GM21360 (cell line): ENCODE measurements around the gene SEMA4C.

Experiments used
- ATAC-seq: cut with Tn5 transposase; IDR thresholded peaks from one replicate; pipeline ENCODE4 v1.9.1; 2021; ENCODE audit warnings: mild to moderate bottlenecking, moderate library complexity; ENCODE audit not compliant: unreplicated experiment

Gene SEMA4C

DNA sequence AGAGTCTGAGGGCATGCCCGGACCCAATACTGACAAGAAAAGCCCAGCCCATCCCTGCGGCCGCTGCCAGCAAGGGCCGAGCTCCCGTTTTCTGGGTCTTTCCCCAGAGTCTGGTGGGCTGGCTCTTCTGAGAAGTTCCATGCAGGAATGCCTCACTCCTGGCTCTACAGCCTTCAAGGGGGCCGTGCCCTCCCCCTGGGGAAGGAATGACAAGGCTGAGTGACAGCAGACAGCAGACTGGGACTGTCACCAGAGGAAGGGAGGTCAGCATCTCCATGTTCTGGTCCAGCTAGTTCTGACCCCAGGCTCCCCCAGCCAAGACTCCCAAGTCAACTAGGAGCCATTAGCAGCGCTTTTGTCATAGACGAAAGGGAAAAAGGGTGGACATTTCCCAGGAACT, 13.0 kb upstream of the SEMA4C start:
- ATAC-seq: no peak

GRCh38 chr2:96882230-96882629, 12.3 kb upstream of the SEMA4C start:
- no peak for ATAC-seq

DNA sequence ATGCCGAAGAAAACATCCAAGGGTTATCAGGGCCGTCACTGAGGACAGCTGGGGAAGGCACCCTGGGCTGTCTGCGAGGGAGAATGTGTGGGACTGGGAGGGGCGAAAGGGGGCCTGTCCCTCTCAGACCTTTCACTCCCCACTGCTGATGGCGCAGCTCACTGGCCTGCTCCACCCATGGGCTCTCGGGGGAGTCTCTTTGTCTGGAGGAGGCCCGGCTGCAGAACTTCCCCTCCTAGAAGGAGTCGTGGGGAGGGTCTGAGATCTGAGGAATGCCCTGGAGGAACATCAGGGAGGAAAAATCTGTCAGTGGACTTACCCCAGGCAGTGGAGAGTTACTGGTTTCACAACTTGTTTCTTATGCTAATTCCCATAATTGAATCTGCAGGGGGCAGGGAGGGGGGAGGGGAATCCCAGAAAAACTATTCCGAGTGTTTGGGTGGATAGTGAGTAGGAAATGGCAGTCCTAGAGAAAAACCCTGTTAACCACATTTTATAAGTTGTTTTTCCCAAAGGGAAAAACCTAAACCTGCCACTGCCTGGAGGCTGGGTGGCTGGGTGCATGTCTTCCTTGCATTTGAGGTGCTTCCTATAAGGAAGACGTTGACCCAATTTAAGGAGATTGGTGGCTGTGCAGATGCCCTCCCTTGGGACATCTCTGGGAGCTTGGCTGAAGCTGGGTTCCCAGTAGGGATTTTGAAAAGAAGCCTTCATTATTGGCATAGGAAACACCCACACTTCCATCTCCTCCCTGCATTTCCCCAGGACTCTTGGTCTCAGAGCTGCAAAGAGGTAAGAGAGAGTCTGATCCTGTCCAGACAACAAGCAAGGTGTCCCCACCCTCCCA, 11.7 kb upstream of the SEMA4C start:
- no peak for ATAC-seq

DNA sequence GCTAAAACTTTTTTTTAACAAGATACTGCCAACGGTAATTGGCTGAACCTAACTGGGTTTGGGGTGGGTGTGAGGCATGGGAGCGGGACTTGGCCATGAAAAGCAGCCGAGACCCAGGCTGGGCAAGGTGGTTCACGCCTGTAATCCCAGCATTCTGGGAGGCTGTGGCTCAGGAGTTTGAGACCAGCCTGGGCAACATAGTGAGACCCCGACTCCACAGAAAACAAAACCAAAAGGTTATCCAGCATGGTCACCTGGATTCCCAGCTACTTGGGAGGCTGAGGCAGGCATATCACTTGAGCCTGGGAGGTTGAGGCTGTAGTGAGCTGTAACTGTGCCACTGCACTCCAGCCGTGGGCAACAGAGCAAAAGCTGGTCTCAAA, 11.0 kb upstream of the SEMA4C start:
- ATAC-seq: no peak

- ATAC-seq: no peak
Measured at GRCh38 chr2:96879545-96880040, 9.7 kb upstream of the SEMA4C start.

GRCh38 chr2:96878796-96879544, 9.1 kb upstream of the SEMA4C start:
- no peak for ATAC-seq

- ATAC-seq: no peak
Measured at GRCh38 chr2:96878171-96878570, 8.3 kb upstream of the SEMA4C start.

DNA sequence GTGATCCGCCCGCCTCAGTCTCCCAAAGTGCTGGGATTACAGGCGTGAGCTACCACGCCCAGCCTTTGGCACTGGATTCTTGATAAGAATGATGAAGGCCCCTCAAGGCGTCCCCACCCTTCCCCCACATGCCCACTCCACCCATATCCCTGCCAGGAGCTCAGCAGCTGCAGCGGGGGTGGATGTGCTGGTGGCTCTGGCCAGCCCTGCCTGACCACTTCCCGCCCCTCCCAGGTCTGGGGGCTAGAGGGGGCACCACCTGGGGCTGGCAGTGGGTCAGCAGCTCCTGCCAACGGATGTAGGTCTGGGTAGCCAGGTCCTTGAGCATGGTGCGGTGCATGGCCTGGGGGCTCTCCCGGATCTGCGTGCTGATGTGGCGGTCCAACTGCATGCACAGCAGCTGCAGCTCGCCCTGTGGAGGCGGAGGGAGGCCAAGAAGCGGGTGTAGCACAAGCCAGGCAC, 7.8 kb upstream of the SEMA4C start:
- no peak for ATAC-seq

GRCh38 chr2:96877042-96877451, 7.2 kb upstream of the SEMA4C start:
- no peak for ATAC-seq

- ATAC-seq: no peak
Measured at GRCh38 chr2:96876269-96877041, 6.6 kb upstream of the SEMA4C start.

DNA sequence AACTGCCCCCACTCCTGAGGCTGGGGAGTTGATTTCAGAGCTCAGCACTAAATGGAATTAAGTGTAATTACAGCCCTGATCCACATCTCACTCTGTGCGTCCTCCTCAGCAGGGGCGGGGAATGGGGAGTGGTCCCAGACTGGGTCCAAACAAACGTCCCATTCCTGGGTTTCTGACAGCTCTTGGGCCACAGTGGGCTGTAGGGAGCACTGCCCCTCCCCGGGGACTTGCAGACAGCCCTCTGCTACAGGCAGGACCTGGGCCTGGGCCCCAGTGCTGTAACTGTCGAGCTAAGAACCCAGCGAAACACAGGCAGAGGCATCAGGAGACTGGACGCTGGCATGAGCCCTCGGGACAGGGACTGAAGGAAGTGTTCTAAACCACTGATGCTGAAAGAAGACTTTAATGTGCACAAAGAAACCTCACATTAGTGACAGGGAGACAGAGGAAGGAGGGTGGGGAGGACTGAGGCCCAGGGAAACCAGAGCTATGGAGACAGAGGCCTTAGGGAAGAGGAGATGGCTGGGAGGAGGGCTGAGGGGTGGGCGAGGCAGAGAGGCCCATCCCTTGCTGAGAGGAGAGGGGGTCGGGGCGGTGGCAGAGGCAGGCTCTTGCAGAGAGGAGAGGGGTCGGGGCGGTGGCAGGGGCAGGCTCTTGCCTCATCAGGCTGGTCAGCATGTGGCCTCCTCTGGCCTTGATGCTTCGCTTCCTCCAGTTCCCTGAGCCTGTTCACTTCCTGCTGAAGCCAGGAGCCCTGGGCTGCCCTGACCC, 5.8 kb upstream of the SEMA4C start:
- no peak for ATAC-seq

- ATAC-seq: peak; percentile 47
Measured at GRCh38 chr2:96874198-96874831, 4.4 kb upstream of the SEMA4C start.

- no peak for ATAC-seq
Measured at GRCh38 chr2:96873651-96874096, 3.8 kb upstream of the SEMA4C start.

- ATAC-seq: no peak
Measured at GRCh38 chr2:96872591-96873349, 2.9 kb upstream of the SEMA4C start.

DNA sequence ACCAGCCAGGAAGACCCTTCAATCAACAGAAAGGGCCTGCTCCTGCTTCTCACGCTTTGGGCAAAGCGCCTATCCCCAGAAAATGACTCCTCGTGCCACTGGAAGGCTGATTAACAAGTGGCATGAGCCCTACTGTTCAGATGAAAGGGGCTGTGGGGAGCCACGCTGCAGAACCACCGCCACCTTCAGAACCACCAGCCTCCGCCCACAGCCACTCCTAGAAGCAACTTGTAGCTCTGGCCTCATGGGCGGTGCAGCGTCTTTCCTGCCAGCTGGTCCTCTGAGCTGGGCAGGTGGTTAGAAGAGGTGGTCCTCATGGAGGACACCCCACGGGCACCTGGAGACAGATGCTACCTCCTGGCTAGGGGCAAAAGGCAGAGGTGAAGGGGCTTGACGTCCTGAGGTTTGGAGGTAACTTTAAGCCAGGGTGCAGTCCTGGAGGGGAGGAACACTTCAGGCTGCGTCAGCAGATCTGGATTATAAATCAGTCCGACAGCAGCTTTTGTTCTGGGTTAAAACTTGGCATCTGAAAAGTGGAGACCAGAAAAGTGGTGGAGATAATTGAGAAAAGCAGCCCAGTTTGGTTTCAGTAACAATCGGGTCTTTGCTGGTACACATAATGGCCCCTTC, 861 bp upstream of the SEMA4C start:
- no peak for ATAC-seq

DNA sequence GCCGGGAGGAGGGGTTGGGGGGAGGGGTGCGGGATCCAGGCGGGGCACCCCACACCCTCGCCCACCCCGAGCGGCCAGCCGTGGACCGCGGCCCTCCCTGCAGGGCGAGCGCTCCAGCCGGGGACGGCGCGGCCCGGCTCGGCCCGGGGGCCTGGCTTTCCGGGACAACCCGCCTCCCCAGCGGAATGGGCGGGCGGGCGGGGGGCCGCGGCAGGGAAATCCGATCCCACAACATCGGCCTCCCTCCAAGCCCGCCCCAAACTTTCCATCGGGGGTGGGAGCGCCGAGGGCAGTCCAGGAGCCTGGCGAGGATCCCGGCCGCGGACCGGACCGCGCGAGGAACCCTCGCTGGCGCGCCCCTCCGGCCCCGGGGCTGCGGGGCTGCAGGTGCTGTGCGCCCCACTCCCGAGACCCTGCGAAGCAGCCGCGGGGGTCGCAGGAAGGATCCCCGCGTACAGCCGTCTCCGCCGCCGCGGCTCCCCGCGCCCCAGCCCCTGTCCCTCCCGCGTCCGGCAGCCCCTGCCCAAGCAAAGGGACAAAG, 529 bp downstream of the SEMA4C start:
- no peak for ATAC-seq

DNA sequence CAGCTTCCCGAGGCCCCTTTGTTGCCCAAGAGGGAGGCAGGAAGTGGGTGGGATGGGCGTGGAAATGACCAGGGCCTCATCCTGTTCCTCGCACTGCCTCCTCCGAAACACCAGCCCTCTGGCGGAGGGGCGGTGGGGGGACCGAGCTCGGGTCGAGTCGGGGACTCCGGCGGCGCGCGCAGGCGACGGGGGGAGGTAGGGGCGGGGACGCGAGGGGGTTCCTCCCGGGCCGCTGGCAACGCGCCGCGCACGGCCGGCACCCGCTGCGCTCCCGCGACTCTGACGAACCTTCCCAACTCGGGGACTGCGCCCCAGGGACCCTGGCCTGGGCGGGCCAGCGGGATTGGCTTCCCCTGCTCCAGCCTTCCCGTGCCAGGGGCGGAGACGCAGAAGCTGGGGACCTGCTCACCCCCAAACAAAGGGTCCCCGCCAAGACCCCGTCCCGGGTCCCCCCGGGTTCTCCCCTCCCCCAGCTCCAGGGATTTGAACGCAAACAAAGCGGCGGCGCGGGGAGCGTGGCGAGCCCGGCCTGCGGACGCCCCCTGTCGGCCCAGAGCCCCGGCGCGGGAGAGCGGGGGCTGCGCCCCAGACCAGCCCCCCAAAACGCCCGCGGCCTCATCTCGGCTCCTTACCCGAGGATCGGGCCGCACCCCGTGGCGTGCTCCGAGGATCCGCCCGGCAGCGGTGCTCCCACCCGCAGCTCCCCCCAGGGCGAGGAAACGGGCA, 1.2 kb downstream of the SEMA4C start:
- no peak for ATAC-seq
